Medulla oblongata (tissue), 1 donor: ENCODE results near the gene ATP5PD.
"Not testable (repeated sequence)": the region's sequence is repeated elsewhere in the genome, so short reads cannot be mapped to it uniquely, and the experiment has no call there.

Source experiments
- DNase-seq: peaks from one replicate; pipeline ENCODE4 v3.0.0-alpha.2; 2015; ENCODE audit errors: extremely low spot score

ATP5PD gene

DNA sequence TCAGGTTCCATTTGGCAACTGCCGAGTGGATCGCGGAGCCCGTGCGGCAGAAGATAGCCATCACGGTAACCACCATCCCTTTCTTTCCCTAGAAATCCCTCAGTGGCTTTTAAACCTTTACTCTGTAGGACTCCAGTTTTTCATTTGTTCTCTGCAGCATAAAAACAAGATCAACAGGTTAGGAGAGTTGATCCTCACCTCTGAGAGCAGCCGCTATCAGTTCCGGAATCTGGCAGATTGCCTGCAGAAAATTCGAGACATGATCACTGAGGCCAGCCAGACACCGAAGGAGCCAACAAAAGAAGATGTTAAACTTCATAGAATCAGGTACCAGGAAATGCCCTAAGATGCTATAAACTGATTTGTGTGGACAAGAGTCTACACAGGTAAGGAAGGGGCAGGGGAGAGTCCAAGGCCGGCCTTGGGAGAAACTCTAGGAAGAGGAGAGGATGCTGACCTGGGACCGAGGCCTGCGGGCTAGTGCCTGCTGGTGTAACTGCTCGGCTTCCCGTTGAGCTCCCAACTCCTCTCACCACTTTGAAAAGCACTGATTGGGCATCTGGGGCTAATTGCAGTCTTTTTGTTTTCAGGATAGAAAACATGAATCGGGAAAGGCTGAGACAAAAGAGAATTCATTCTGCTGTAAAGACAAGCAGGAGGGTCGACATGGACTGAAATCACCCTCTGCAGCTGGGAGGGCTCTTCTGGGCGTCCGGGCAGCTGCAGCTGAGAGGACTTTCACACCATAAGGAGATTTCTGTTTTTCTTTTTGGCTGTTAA lies 26.2 kb downstream of the ATP5PD start:
- peak; percentile 66 for DNase-seq

DNA sequence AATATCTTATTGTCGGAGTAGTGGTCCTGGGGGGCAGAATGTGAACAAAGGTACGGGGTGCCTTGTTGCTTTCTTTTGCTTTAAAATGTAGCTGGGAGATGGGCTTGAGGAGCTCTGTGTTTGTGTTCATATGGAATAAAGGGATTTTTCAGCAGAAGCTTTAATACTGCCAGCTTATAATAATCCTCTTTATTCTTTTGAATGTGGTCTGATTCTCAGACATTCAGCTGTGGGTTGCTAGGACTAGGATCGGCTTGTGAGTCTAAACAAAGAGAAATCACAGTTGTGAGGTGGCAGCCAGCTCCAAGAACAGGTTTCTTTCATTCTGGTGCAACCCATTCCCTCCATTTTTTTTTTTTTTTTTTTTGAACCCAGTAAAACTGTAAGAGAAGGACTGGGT lies 27.1 kb downstream of the ATP5PD start:
- peak; percentile 60 for DNase-seq

DNA sequence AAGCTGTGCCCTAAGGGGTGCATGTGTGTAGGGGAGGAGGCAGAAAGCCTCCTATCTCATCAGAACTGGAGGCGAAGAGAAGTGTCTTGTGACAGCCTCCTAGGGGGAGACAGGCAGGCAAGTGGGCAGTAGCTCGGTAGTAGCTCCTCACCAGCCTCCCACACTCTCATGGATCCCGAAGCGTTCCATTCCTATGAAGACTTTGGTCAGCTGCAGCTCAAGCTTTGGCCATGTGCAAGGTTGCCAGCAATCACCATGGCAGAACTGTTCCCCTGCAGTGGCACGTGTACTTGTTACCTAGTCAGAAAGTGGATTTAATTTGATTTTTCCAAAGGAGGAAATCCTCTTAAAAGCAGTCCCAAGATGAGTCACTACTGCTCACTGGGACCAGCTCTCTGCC lies 27.6 kb downstream of the ATP5PD start:
- DNase-seq: peak; percentile 38

DNA sequence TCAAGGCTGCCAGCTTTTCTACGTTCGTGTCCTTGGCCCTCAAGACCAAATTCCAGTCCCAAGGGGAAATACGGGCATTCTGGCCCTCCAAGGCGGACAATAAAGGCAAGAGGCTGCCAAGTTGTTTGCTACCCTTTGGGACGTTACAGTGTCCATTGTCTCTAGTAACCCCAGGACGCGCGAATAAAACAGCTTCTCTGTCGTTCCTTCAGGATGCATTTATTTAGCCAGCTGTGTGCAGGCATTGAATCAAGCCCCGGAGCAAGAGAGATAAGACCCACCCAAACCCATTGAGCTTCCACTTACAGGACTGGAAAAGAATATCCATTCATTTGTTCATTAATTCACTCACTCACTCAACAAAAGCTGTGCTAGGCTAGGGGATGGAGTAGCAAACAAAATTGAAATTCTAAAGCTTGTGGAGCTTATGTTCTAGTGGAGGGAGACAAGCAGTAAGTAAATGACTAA lies 33.6 kb downstream of the ATP5PD start:
- DNase-seq: no peak

DNA sequence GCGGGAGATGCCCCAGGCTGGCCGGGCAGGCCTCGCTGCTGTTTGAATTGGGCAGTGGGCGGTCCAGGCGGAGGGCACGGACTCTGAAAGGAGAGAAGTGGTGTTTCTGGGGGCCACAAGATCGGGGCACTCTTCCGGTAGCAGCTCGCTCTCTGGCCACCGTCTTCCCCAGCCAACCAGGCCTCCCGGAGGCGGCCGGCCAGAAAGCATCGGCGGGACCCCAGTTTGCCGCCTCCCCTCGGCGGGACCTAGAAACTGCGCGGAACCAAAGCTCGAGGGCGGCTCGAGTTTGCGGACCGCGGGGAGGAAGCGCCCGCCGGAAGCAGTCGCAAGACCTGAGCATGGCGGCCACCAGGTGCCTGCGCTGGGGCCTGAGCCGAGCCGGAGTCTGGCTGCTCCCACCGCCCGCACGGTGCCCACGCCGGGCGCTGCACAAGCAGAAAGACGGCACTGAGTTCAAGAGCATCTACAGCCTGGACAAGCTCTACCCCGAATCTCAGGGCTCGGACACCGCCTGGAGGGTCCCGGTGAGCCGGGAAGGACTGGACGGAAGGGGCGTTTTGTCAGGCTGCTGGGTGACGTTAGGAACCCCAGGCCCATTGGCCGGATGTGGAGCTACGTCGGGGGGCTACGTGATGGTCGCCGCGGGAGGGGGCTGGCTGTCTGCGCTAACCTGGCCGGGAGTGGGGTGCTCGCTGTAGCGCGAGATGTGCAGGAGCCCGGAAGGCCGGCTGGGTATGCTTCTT lies 34.2 kb downstream of the ATP5PD start, which contains the start of gene MRPL58:
Gene MRPL58, plus strand, starts transcription at position 325 of the 746 bp plus-strand sequence. Its CDS starts 17 bp downstream, at position 342.
- peak; percentile 87 for DNase-seq

DNA sequence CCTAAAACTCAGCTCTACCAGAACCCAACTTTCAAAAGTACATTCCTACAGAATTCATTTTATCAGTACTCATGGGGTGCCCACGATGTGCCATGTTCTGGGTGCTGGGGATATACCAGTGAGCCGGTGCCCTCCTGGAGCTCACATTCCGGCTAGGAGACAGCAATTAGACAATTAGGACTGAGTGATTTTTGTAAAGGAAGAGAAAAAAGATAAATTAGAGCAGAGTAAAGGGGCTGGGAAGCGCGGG lies 34.7 kb downstream of the ATP5PD start:
- peak; percentile 14 for DNase-seq

DNA sequence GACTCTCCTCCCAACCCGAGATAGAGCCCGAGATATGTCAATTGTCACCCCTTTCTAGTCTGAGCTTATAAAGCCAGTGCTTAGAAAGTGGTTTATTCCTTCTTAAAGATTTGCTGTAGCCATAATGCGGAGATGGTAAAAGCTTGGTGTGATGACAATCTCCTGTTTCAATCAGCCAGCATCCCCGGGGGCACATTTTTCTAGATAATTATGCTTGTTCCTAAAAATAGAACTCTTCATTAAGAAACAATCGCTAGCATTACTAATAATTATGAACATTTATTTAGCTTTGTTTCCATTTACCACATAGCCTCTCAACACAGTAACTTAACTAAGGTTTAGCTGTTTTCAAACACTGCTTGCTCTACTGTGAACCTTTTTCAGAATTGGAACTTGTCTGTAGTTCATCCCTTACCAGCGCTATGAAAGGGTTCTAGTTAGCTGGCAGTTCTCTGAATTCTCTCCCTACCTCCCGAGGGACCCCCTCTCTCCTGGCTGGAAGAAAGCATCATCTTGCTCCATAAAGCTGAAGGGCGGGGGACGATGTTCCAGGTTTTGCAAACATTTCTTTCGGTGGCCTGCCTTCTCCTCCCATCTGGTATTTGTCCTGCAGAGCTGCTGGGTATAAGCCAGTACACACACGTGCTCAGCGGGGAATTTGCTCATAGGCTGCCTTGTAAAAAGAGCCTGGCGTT lies 35.2 kb downstream of the ATP5PD start:
- peak; percentile 70 for DNase-seq

DNA sequence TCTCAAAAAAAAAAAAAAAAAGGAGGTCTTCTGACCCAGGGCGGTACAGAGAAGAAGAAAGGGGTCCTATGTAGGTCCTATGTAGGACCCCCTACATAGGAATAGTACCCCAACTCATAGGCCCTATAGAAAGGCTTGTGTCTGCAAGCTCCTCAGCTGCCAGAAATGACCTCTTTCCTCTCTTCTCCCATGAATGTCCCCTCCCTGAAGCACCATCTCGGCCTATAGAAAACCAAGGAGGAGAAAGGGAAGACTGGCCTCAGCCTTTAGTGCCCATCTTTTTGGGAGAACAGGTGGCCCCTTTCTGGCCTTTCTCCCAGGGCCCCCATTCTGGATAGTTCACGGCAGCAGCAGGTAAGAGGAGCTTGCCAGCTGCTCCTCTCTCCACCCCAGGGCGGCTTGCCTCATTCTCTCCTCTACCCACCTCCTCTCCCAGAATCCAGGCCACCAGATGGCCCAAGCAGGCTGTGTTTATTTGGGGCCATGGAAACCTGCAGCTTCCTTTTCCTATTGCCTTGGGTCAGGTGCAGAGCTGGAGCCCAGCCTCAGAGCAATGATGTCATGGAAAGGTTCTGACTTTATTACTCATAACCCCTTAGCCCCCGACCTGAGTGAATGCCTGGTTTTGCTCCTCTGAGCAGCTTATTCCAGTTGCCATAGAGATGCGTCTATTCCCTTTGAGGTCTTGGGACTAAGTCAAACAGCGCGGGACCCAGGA lies 35.9 kb downstream of the ATP5PD start:
- no peak for DNase-seq

DNA sequence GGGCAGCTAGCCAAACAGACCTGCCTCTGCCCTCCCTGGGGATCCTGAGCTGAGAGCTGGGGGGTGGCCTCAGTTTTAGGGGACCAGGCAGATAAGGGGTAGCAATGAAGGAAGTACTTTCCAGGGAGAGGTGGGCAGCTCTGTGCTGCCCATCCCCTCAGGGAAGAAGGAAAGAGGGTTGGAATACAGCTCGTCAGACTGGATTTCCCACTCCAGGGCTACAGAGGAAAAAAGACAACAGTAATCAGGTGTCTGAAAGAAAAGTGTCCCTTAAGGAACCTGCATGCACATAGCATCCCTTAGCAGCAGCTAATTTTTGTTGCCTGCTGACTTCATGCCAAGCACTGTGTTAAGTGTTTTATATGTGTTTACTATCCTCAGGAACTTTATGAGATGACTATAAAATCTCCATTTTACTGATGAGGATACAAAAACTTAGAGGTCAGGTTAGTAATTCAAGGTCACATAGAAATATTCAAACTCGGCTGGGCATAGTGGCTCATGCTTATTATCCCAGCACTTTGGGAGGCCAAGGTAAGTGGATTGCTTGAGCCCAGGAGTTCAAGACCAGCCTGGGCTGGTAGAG lies 37.5 kb downstream of the ATP5PD start:
- no peak for DNase-seq

DNA sequence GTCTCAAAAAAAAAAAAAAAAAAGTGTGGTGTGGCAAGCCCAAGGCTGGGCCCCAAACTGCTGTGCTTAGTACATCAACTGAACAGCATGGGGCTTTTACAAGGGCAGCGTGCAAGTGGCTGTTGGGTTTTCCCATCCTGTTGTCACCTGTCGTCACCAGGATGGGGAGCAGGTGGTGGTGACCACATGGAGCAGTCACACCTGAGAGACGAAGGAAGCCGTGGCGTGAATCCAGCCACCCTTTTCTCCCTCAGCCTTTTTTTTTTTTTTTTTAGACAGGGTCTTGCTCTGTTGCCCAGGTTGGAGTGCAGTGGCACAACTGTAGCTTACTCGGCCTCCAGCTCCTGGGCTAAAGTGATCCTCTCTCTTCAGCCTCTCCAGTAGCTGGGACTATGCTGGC lies 38.4 kb downstream of the ATP5PD start:
- DNase-seq: no peak

DNA sequence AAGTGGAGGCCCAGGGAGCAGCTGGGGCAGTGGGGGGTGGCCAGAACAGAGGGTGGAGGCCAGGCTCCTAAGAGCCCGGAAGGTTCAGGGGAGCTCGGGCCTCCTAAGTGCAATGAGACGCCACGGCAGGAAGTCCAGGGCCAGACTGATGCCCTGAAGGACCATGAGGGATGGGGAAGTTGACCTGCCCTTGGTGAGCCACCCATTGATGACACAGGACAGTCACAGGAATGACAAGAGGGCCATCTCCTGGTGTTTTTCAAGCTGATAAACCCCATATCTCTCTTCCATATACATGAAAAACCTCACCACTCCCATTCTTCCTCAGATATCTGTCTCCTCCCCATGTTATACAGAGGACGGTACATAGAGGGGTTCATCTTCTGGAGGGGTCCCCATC lies 40.1 kb downstream of the ATP5PD start:
- DNase-seq: no peak

DNA sequence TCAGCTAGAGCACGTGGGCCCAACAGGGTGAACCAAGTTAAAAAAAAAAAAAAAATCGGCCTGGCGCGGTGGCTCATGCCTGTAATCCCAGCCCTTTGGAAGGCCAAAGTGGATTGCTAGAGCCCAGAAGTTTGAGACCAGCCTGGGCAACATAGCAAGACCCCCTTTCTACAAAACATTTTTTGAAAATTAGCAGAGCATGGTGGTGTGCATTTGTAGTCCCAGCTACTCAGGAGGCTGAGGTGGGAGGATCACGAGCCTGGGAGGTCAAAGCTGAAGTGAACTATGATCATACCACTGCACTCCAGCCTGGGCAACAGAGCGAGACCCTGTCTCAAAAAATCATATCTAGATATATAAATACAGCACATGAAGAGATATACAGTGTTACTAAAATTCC lies 40.7 kb downstream of the ATP5PD start:
- DNase-seq: not testable (repeated sequence)

DNA sequence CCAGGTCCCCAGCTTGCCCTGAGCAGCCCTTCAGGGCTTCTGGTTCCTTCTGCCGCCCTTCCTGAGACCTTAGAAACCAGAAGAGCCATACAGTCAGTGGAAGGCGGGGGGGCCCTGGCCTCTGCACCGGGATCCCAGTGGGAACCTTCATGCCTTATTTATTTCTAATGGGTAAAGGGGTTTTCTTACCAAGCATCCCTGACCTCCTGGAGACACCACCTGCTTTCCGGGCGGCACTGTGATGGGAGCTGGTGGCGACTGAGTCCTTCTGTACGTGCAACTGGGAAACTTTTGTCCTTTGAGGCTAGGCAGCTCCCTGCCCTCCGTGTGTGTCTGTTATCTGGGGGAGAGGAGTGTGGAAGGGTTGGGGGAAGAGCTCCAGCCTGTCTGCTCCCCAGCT lies 41.5 kb downstream of the ATP5PD start:
- no peak for DNase-seq

DNA sequence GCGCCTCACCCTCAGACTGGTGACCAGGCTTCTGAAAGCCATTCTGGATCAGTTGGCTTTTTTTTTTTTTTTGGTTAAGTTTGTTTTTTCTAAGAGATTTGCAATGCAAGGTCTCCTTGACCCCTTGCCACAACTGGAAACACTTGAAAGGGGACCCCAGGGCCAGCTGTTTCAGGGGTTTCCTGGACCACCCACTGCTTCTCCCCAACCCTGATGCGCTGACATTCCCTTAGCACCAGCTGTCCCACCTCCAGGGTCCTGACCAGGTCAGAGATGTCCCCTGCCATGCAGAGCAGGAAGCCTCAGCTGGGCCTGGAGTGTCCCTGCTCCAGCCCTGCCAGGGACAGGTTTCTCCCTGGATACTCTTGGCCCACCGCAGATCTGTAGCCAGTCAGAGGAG lies 42.4 kb downstream of the ATP5PD start:
- no peak for DNase-seq

DNA sequence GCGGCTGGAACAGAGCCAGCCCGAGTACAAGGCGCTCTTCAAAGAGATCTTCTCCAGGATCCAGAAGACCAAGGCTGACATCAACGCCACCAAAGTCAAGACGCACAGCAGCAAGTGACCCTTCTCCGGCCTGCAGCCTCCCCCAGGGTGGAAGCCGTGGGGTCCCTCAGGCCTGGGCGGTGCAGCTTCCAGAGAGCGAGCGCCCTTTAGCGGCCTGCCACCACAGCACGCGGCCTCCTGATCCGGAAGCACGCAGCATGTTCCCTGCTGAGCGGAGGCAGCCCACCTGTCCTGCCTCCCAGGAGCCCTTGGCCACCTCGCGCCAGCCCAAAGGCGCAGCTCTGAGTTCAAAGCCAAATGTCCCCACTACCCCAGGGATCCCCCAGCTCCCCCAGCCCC lies 42.8 kb downstream of the ATP5PD start:
- DNase-seq: no peak

DNA sequence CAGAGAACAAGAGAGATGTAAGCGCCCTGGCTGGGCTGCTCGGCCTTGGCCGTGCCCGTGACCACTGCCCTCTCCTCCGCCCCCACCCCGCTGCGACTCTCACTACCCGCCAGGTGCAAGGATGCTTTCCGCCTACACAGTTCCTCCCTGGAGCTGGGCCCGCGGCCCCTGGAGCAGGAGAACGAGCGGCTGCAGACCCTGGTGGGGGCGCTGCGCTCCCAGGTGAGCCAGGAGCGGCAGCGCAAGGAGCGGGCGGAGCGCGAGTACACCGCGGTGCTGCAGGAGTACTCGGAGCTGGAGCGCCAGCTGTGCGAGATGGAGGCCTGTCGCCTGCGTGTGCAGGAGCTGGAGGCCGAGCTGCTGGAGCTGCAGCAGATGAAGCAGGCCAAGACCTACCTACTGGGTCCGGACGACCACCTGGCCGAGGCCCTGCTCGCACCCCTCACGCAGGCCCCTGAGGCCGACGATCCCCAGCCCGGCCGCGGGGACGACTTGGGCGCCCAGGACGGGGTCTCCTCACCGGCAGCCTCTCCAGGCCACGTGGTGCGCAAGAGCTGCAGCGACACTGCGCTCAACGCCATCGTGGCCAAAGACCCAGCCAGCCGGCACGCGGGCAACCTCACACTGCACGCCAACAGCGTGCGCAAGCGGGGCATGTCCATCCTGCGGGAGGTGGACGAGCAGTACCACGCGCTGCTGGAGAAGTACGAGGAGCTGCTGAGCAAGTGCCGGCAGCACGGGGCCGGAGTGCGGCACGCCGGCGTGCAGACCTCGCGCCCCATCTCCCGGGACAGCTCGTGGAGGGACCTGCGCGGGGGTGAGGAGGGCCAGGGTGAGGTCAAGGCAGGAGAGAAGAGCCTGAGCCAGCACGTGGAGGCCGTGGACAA lies 43.5 kb downstream of the ATP5PD start:
- DNase-seq: no peak

DNA sequence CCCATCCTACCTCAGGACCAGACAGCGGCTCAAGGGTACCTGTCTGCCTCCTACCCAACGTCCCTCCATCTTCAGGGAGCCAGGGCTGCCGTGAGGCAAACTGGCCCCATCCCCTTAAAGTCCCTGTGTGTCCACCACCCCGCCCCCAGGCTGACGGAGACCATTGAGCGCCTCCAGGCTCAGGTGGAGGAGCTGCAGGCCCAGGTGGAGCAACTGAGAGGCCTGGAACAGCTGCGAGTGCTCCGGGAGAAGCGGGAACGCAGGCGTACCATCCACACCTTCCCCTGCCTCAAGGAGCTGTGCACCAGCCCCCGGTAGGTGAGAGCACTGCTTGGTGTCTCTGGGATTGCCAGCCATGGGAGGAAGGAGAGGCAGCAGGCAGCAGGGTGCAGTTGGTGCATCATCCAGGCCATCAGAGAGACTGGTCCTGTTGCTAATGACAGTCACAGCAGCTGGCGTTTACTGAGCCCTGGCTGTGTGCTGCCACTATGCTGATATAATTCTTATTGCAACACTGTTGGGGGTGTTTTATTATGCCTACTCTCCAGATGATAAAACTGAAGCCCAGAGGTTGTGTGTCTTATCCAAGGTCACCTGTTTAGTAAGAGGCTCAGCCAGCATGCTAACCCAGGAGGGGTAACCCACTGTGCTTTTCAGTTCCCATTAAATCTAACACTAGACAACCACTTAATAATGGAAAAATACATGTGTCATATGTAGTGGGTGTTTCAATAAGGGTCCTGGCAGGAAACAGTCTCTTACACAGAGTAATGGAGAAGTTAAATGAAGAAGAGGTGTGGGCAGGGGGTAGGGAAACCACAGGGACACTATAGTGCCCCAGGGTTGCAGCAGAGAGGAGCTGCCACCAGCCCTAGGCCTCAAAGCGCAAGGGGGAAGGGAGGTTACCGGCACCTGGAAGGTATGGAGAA lies 44.6 kb downstream of the ATP5PD start:
- DNase-seq: no peak

DNA sequence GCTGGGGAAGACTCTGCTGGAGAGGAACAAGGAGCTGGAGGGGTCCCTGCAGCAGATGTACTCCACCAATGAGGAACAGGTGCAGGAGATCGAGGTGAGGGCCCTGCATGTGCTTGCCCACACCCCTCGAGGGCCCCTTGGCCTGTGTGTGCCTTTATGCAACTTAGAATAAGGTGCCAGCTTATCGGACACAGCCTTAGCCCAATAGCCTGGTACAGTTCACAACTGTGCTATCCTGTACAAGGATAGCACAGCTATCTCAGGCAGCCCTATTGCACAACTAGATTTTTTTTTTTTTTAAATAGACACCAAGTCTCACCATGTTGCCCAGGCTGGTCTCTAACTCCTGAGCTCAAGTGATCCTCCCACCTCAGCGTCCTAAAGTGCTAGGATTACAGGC lies 47.2 kb downstream of the ATP5PD start:
- no peak for DNase-seq

DNA sequence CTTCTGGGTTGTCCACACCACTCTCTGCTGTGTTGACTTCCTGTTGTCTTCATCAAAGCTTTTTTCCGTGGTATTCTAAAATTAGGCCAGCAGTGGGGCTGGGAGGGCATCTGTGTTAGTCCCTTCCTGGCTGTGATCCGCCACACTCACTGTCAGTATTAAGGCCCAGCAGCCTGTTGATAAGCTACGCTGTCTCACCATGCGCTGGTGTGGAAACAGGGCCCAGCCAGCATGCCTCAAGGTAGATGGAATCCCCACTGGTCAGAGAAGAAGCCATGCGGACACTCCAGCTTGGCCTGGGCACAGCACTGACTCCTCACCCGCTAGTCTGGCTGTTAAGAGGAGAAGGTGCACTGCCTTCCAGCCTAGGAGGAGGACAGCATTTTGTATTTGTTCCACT lies 48.0 kb downstream of the ATP5PD start:
- no peak for DNase-seq

DNA sequence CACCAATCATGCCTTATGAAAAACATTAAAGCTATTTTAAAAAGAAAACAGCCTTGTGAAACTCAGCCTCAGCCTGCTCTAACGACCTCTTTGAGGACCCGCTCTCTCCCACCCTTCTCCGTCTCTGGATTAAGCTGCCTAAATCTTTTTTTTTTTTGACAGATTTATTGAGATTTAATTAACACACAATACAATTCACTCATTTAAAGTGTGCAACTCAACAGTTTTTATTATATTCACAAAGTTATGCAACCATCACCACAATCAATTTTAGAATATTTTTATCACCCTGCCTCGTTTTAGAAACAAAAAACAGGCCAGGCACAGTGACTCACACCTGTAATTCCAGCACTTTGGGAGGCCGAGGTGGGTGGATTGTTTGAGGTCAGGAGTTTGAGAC lies 50.9 kb downstream of the ATP5PD start:
- no peak for DNase-seq
